MM.1S (cell line): Measurements from ENCODE around the gene CNTF.

Experiments
- DNase-seq: peaks from one replicate; pipeline ENCODE4 v3.0.0-alpha.2; 2015
- H2AFZ ChIP-seq: fragments of 300-600 bp; sonication (generic); 2 replicates; pipeline ENCODE4 v1.6.0; 2016; ENCODE audit warnings: antibody characterized with exemption, low read length
- H3F3A ChIP-seq: fragments of 300-600 bp; sonication (generic); 2 replicates; pipeline ENCODE4 v1.6.1; 2016; ENCODE audit warnings: mild to moderate bottlenecking, antibody characterized with exemption, low read length, moderate library complexity, mixed read lengths; ENCODE audit not compliant: insufficient read depth
- H3K27ac ChIP-seq: fragments of 300-600 bp; sonication (generic); 2 replicates; pipeline ENCODE4 v1.5.1; 2016; ENCODE audit warnings: mild to moderate bottlenecking, low read length
- H3K27me3 ChIP-seq: fragments of 300-600 bp; sonication (generic); replicated peaks from 2 replicates; pipeline ENCODE4 v1.6.0; 2016; ENCODE audit warnings: low read length; ENCODE audit not compliant: insufficient read depth
- H3K36me3 ChIP-seq: fragments of 300-600 bp; sonication (generic); replicated peaks from 2 replicates; pipeline ENCODE4 v1.6.1; 2016; ENCODE audit warnings: mild to moderate bottlenecking, low read length, mixed read lengths; ENCODE audit not compliant: insufficient read depth
- H3K4me1 ChIP-seq: fragments of 300-600 bp; sonication (generic); 2 replicates; pipeline ENCODE4 v1.6.1; 2016; ENCODE audit warnings: low read length, mixed read lengths
- H3K4me2 ChIP-seq: fragments of 300-600 bp; sonication (generic); 2 replicates; pipeline ENCODE4 v1.6.0; 2016; ENCODE audit warnings: low read depth, low read length
- H3K4me3 ChIP-seq: fragments of 300-600 bp; sonication (generic); 2 replicates; pipeline ENCODE4 v1.5.1; 2016; ENCODE audit warnings: low read length, mixed read lengths
- H3K79me2 ChIP-seq: fragments of 300-600 bp; sonication (generic); 2 replicates; pipeline ENCODE4 v1.6.1; 2016; ENCODE audit warnings: mixed run types, low read length, mixed read lengths
- H3K9ac ChIP-seq: fragments of 300-600 bp; sonication (generic); 2 replicates; pipeline ENCODE4 v1.6.1; 2016; ENCODE audit warnings: low read length, mixed read lengths
- H3K9me2 ChIP-seq: fragments of 300-600 bp; sonication (generic); replicated peaks from 2 replicates; pipeline ENCODE4 v1.6.1; 2016; ENCODE audit warnings: mild to moderate bottlenecking, low read length, mixed read lengths; ENCODE audit not compliant: insufficient read depth
- H3K9me3 ChIP-seq: fragments of 300-600 bp; sonication (generic); replicated peaks from 2 replicates; pipeline ENCODE4 v1.6.1; 2016; ENCODE audit warnings: mild to moderate bottlenecking, low read length, mixed read lengths; ENCODE audit not compliant: insufficient read depth
- H4K20me1 ChIP-seq: fragments of 300-600 bp; sonication (generic); 2 replicates; pipeline ENCODE4 v1.6.1; 2016; ENCODE audit warnings: mild to moderate bottlenecking, low read length, moderate library complexity, mixed read lengths; ENCODE audit not compliant: insufficient read depth
- EZH2 ChIP-seq: fragments of 300-600 bp; sonication (generic); optimal IDR thresholded peaks from 2 replicates; pipeline ENCODE3; 2017; ENCODE audit warnings: low read depth, mild to moderate bottlenecking, antibody characterized with exemption, low read length, mixed read lengths
- EZH2phosphoT487 ChIP-seq: fragments of 300-600 bp; sonication (generic); IDR thresholded peaks from 2 replicates; pipeline ENCODE4 v1.6.1; 2018; ENCODE audit warnings: antibody characterized with exemption, low read length
- TF ChIP-seq, protein P1 (sequence below): fragments of 300-600 bp; sonication (generic); IDR thresholded peaks from 2 replicates; pipeline ENCODE4 v1.5.1; 2016; ENCODE audit warnings: antibody characterized with exemption, low read length, mixed read lengths

The CNTF gene

DNA sequence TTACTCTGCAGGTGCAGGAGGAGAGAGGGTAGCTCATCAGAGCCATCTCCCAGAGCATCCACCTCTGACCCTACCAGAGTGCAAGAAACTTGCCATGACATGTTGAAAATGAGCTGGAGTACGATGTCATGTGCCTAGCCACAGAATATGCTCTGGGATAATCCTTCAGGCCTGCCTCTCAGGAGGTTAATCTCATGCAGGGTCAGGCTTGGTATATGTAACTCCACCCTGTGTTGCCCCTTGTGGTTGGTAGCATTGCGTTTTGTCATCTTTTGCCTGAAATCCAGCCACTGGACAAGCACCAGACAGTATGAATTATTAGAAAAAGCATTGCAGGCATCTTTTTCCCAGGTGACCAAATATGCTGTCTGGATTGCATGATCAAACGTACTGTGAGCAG is 36.2 kb downstream of the CNTF start:
- Histone ChIP-seq H3K9ac (no peak overlapping the region), H3F3A (0 out of 2 replicates have a peak, but pooled peaks cover 4% of the 10 kb centered on the region), H3K79me2 (no peaks in the 10 kb centered on the region), H4K20me1 (no peaks in the 10 kb centered on the region), H3K27ac (no peak overlapping the region), H3K4me3 (no peak overlapping the region), H3K27me3 (no peaks in the 10 kb centered on the region), H3K36me3 (no peaks in the 10 kb centered on the region), H3K4me1 (peaks cover 16% of the 10 kb centered on the region), H3K9me3 (no peaks in the 10 kb centered on the region), H3K9me2 (no peaks in the 10 kb centered on the region), H3K4me2 (no peak overlapping the region), H2AFZ (no peak overlapping the region)
- TF ChIP-seq EZH2 (no peak), EZH2phosphoT487 (no peak)
- TF ChIP-seq, protein P1, sequence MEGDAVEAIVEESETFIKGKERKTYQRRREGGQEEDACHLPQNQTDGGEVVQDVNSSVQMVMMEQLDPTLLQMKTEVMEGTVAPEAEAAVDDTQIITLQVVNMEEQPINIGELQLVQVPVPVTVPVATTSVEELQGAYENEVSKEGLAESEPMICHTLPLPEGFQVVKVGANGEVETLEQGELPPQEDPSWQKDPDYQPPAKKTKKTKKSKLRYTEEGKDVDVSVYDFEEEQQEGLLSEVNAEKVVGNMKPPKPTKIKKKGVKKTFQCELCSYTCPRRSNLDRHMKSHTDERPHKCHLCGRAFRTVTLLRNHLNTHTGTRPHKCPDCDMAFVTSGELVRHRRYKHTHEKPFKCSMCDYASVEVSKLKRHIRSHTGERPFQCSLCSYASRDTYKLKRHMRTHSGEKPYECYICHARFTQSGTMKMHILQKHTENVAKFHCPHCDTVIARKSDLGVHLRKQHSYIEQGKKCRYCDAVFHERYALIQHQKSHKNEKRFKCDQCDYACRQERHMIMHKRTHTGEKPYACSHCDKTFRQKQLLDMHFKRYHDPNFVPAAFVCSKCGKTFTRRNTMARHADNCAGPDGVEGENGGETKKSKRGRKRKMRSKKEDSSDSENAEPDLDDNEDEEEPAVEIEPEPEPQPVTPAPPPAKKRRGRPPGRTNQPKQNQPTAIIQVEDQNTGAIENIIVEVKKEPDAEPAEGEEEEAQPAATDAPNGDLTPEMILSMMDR = no peak
- no peak for DNase-seq

DNA sequence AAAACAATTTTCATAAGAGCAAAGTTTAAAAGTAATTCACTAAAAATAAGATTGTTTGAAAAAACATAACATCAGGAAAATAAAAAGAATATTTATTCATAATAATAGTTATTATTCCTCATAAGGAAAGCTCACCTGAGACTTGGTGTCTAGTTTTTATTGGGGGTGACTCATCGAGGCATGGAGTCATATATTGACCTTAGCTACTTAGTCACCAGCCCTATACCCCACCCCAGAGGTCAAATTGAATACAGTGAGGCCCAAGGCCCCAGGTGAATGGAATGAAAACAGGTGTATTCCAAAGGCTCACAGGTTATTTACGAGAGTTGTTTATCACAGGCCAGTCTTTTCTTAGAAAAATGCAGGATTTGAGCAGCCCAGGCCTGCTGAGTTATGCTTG is 36.9 kb downstream of the CNTF start:
- Histone ChIP-seq H3K4me2 (no peak overlapping the region), H2AFZ (no peak overlapping the region), H3K9me3 (no peaks in the 10 kb centered on the region), H3K79me2 (no peaks in the 10 kb centered on the region), H4K20me1 (no peaks in the 10 kb centered on the region), H3K27me3 (no peaks in the 10 kb centered on the region), H3K4me3 (no peak overlapping the region), H3K36me3 (no peaks in the 10 kb centered on the region), H3K4me1 (peaks cover 13% of the 10 kb centered on the region), H3F3A (0 out of 2 replicates have a peak, but pooled peaks cover 4% of the 10 kb centered on the region), H3K9ac (no peak overlapping the region), H3K9me2 (no peaks in the 10 kb centered on the region), H3K27ac (no peak overlapping the region)
- TF ChIP-seq EZH2 = no peak
- TF ChIP-seq EZH2phosphoT487 = no peak
- TF ChIP-seq, protein P1 = no peak
- no peak for DNase-seq

DNA sequence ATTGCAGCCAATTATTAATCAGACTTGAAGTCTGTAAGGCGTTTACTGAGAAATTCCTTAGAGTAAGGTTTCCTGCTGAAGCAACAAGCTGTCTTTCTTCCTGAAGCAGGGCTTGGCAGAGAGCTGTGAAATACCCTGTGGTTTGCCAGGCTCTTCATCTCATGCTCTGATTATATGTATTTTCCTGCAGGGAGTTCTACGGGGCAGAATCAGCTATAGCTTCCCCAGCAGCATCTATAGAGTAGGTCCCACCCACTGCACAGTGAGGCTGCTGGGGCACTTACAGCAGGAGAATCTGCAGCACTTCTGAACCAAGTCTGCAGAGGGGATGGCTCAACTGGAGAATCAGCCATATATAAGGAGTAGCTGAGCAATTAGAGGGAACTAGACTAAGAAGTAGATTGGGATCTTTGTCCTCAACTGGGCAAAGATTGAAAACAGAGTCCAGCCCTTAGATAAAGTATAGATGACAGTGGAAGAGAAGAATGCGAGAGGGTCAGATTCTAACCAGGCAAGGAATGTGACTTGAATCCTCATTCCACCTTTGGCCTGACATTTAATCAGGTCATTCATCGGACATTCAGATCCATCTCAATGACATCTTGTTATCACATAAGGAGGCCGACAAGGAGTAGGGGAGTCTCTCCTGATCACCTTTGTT is 37.6 kb downstream of the CNTF start:
- no peaks in the 10 kb centered on the region for H3F3A ChIP-seq
- no peaks in the 10 kb centered on the region for H3K9me3 ChIP-seq
- no peaks in the 10 kb centered on the region for H3K27me3 ChIP-seq
- H4K20me1 ChIP-seq = no peaks in the 10 kb centered on the region
- no peaks in the 10 kb centered on the region for H3K36me3 ChIP-seq
- H3K4me3 ChIP-seq = no peak overlapping the region
- no peak overlapping the region for H3K27ac ChIP-seq
- no peak overlapping the region for H2AFZ ChIP-seq
- no peak for DNase-seq
- no peak overlapping the region for H3K9ac ChIP-seq
- H3K79me2 ChIP-seq = no peaks in the 10 kb centered on the region
- H3K9me2 ChIP-seq = no peaks in the 10 kb centered on the region
- H3K4me2 ChIP-seq = no peak overlapping the region
- TF ChIP-seq, protein P1 = no peak
- TF ChIP-seq EZH2phosphoT487 = no peak
- TF ChIP-seq EZH2 = no peak
- peaks cover 7% of the 10 kb centered on the region for H3K4me1 ChIP-seq
